VCaP (cell line): ENCODE measurements around the gene UIMC1.

Experiments
- H3K27ac ChIP-seq: fragments of 450-650 bp; 2 replicates; pipeline ENCODE4 v1.5.1; 2017
- TF ChIP-seq, protein P1 (sequence below): fragments of 450-650 bp; conservative IDR thresholded peaks from 2 replicates; pipeline ENCODE4 v1.5.1; 2017; ENCODE audit warnings: mild to moderate bottlenecking, moderate library complexity

The UIMC1 gene

GRCh38 chr5:176912115-176912514 lies 94.5 kb downstream of the UIMC1 start:
- H3K27ac ChIP-seq, result no peak overlapping the region
- TF ChIP-seq, protein P1, sequence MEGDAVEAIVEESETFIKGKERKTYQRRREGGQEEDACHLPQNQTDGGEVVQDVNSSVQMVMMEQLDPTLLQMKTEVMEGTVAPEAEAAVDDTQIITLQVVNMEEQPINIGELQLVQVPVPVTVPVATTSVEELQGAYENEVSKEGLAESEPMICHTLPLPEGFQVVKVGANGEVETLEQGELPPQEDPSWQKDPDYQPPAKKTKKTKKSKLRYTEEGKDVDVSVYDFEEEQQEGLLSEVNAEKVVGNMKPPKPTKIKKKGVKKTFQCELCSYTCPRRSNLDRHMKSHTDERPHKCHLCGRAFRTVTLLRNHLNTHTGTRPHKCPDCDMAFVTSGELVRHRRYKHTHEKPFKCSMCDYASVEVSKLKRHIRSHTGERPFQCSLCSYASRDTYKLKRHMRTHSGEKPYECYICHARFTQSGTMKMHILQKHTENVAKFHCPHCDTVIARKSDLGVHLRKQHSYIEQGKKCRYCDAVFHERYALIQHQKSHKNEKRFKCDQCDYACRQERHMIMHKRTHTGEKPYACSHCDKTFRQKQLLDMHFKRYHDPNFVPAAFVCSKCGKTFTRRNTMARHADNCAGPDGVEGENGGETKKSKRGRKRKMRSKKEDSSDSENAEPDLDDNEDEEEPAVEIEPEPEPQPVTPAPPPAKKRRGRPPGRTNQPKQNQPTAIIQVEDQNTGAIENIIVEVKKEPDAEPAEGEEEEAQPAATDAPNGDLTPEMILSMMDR, result no peak

GRCh38 chr5:176908675-176909368 lies 97.8 kb downstream of the UIMC1 start:
- TF ChIP-seq, protein P1, result no peak
- H3K27ac ChIP-seq, result no peak overlapping the region

- TF ChIP-seq, protein P1, result no peak
- H3K27ac ChIP-seq, result peak overlapping the region; percentile 3; the same call in 1 of the 2 replicates
These were observed 99.8 kb downstream of the UIMC1 start for GRCh38 chr5:176906796-176907195.

GRCh38 chr5:176906126-176906525 lies 100.5 kb downstream of the UIMC1 start:
- H3K27ac ChIP-seq, result no peak overlapping the region
- TF ChIP-seq, protein P1, result no peak

- TF ChIP-seq, protein P1, result no peak
- H3K27ac ChIP-seq, result no peak overlapping the region
These were observed 102.3 kb downstream of the UIMC1 start for GRCh38 chr5:176904276-176904675.

- TF ChIP-seq, protein P1, result no peak
- H3K27ac ChIP-seq, result no peak overlapping the region
These were observed 103.5 kb downstream of the UIMC1 start for GRCh38 chr5:176902911-176903664.

DNA sequence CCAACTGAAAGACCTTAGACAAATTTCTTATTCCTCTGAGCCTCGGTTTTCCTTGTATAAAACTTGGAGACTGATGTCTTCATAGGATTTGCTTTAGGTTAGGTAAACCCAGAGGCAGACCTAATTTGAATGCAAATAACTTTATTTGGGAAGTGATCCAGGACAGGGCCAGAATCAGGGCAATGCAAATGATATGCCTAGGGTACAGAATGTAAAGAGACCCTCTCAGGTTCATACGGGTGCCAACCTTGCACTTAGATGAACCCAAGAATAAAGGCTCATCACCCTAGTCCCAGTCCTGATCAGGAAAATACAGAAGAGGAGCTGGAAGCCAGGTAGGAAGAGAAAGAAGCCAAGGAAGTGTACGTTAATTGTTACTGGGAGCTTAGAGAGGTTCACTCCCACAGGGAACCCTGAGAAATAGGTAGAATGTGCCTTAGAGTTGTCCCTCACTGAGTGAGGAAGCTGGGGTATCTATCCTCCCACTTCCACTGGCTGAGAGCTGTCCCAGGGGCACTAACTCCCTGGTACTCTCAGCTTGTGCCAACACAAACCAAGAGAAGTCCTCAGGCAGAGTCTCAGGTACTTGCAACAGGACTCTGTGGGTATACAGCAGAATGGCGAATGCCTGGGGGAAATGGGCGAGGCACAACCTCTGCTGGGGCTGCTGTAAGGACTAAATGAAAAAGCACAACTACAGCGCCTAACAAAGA lies 104.3 kb downstream of the UIMC1 start:
- TF ChIP-seq, protein P1, result no peak
- H3K27ac ChIP-seq, result no peak overlapping the region
